ENCODE data around the gene DNAH8.

DNAH8 gene

DNA sequence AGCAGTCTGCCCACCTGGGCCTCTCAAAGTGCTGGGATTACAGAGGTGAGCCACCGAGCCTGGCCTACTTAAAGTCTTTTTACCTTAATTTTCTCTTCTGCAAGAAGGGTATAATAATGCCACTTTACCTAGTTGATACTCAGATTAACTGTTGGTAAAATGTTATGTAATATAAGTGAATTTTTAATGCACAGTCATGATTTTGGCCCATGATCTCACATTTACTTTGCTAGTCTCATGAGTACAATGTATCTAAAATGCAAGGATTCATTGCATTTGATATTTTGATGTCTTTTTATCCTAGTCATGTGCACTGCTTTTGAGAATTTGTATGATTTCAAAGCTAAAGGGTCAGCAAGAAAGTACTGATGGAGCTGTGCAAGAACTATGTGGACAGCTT lies 13.1 kb downstream of the DNAH8 start:
- ChIA-PET CTCF (no interaction called here), POLR2A (no interaction called here)
- DNase-seq (ENCODE audit: low read depth, low spot score): no peak
- no peak overlapping the region for H3K4me3 ChIP-seq (ENCODE audit: low read depth, low read length)
- TF ChIP-seq, protein P1, sequence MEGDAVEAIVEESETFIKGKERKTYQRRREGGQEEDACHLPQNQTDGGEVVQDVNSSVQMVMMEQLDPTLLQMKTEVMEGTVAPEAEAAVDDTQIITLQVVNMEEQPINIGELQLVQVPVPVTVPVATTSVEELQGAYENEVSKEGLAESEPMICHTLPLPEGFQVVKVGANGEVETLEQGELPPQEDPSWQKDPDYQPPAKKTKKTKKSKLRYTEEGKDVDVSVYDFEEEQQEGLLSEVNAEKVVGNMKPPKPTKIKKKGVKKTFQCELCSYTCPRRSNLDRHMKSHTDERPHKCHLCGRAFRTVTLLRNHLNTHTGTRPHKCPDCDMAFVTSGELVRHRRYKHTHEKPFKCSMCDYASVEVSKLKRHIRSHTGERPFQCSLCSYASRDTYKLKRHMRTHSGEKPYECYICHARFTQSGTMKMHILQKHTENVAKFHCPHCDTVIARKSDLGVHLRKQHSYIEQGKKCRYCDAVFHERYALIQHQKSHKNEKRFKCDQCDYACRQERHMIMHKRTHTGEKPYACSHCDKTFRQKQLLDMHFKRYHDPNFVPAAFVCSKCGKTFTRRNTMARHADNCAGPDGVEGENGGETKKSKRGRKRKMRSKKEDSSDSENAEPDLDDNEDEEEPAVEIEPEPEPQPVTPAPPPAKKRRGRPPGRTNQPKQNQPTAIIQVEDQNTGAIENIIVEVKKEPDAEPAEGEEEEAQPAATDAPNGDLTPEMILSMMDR (IDR thresholded peaks at IDR 0.05; ENCODE audit: insufficient read depth, low read length, missing control alignments): no peak

DNA sequence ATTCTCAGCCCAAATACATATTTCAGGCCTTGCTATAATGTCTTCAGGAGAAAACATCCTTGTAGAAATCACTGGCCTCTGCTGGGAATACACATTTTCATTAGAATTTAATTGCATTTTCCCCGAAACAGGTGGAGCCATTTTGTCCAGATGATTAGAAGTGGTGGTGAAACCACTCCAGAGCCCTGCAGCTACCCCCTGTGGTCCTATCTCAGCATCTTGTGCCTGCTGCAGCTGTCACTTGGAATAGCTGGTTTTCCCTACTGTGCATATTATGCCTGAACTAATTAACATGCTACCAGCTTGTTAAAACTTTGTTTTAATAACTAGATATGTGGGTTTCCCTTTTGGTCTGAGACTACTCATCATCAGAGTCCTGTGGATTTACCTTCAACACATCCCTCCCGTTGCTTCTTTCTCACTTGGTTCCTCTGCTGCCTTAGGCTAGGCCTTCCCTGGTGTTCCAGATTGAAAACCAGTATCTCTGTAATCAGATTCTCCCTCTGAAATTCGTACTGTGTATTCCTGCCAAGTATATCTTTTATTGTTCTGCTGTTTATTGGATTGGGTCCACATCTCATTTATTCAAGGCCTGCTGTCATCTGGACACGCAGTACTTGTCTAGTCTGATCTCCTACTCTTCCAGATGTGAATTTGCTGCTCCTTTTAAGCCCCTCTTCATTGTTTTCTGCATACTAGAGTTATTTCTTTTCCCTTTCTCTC lies 15.2 kb downstream of the DNAH8 start:
- no peak for DNase-seq (ENCODE audit: low read depth, low spot score)
- H3K4me3 ChIP-seq (ENCODE audit: low read depth, low read length): no peak overlapping the region
- POLR2A ChIA-PET: no interaction called here
- CTCF ChIA-PET: no interaction called here
- TF ChIP-seq, protein P1 (IDR thresholded peaks at IDR 0.05; ENCODE audit: insufficient read depth, low read length, missing control alignments): no peak

DNA sequence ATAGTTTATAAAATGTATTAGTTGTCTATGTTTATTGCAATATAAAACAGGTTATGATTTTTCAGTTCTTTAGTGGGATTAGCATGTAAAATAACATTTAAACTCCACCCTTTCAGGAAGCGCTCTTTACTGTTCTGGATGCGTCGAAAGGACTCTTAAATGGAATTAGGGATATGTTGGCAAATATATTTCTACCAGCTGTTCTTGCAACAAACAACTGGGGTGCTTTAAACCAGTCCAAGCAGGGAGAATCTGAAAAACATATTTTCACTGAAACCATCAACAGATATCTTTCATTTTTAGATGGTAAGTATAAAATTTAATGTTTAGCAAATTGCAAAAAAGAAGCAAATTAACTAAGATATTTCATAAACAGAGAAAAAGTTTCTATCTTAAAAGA lies 21.8 kb downstream of the DNAH8 start:
- DNase-seq (ENCODE audit: low read depth, low spot score): no peak
- H3K4me3 ChIP-seq (ENCODE audit: low read depth, low read length): no peak overlapping the region
- ChIA-PET CTCF (no interaction called here), POLR2A (no interaction called here)
- TF ChIP-seq, protein P1 (IDR thresholded peaks at IDR 0.05; ENCODE audit: insufficient read depth, low read length, missing control alignments): no peak

DNA sequence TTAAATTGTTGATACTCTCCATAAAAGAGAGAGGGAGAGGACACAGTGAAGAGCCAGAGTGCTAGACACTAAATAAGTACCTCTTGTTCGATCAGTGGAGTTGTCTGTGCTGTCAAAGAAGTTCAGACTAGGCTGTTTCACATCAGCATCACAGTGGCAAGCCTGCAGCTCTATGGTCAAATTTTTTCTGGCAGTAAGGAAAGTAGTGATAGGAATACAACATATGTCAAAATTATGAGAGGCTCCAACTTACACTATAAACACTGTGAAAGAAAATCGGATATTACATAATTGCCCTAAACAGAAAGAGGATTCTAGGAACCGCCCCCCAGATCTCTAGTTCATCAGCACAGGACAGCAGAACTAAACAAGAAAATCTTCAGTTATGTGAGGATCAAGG lies 23.1 kb downstream of the DNAH8 start:
- POLR2A ChIA-PET: no interaction called here
- no peak for DNase-seq (ENCODE audit: low read depth, low spot score)
- no peak overlapping the region for H3K4me3 ChIP-seq (ENCODE audit: low read depth, low read length)
- TF ChIP-seq, protein P1 (IDR thresholded peaks at IDR 0.05; ENCODE audit: insufficient read depth, low read length, missing control alignments): no peak
- CTCF ChIA-PET: no interaction called here

DNA sequence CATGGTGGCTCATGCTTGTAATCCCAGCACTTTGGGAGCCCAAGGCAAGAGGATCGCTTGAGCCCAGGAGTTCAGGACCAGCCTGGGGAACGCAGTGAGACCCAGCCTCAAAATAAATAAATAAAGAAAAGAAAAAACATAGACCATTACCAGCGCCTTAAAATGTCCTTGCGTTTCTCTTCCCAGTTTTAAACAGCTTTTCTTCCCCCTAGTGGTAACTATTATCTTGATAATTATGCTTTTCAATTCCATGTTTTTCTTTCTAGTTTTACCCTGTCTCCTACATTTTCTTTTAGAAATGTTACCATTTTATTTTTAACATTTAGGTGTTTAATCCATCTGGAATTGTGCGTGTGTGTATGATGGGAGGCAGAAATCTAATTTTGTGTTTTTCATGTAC lies 24.4 kb downstream of the DNAH8 start:
- no peak for DNase-seq (ENCODE audit: low read depth, low spot score)
- CTCF ChIA-PET: interaction anchor here (1.3 kb wide), 1 partner anchor 18 kb away, joined by 5 read pairs; no protein-coding TSS in a partner anchor
- TF ChIP-seq, protein P1 (IDR thresholded peaks at IDR 0.05; ENCODE audit: insufficient read depth, low read length, missing control alignments): no peak
- H3K4me3 ChIP-seq (ENCODE audit: low read depth, low read length): no peak overlapping the region
- POLR2A ChIA-PET: no interaction called here

DNA sequence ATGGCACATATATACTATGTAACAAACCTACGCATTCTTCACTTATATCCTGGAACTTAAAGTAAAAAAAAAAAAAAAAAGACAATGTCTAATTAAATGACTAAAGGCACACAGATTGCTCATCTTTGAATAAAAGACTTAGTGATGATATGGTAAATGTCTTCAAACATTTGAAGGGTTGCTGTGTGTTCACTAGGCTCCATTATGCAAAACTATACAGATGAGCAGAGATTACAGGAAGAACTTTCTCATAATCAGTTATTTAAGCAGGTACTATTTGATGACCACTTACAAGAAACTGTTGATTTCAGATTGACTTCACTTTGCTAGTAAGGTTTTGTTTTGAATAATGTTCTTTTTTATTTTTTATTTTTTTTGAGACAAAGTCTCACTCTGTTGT lies 34.4 kb downstream of the DNAH8 start:
- no peak for DNase-seq (ENCODE audit: low read depth, low spot score)
- ChIA-PET CTCF (no interaction called here), POLR2A (no interaction called here)
- no peak overlapping the region for H3K4me3 ChIP-seq (ENCODE audit: low read depth, low read length)
- TF ChIP-seq, protein P1 (IDR thresholded peaks at IDR 0.05; ENCODE audit: insufficient read depth, low read length, missing control alignments): no peak

Data from AG04449 (cell line).